SKM-1 (cell line): Measurements from ENCODE around the gene ANKRD23.
A peak's percentile ranks its signal among the peaks of the same experiment; 100 is the strongest.
"Not testable (repeated sequence)": the region's sequence is repeated elsewhere in the genome, so short reads cannot be mapped to it uniquely, and the experiment has no call there.

Experiments used
- DNase-seq: peaks from one replicate; lab custom pipeline; 2025; ENCODE audit not compliant: unreplicated experiment; lab: John Stamatoyannopoulos, UW

Gene ANKRD23

DNA sequence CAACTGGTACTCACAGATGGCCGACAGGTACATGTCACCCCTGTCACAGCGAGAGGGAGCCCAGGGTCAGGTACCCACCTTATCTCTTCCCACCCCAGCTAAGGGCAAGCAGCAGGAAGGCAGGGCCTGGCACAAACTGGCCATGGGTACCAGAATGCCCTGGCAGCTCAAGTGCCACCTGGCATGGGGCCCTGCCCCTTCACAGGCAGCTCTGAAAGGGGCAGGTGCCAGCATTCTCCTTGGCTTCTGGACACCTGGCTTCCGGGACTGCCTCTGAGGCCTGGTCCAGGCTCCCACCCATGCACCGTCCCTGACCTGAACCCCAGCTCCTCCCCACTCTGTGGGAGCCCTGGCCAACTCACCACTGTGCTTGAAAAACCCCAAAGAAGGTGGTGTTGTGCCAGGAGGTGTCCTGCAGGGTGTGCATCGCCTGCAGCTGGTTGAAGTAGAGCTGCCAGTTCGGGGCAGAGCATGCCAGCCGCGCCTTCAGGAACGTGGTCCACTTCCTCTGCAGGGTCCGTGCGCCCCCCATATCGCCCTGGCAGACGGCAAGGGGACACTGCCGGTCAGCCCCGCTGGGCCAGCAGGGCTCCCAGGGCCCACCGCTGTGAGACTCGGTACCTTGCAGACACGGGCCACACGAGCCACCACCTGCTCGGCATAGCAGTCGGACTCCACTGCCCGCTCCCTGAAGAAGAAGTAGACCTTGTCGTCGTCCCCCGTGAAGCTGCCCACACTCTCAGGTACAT, 20.7 kb upstream of the ANKRD23 start:
- no peak for DNase-seq

DNA sequence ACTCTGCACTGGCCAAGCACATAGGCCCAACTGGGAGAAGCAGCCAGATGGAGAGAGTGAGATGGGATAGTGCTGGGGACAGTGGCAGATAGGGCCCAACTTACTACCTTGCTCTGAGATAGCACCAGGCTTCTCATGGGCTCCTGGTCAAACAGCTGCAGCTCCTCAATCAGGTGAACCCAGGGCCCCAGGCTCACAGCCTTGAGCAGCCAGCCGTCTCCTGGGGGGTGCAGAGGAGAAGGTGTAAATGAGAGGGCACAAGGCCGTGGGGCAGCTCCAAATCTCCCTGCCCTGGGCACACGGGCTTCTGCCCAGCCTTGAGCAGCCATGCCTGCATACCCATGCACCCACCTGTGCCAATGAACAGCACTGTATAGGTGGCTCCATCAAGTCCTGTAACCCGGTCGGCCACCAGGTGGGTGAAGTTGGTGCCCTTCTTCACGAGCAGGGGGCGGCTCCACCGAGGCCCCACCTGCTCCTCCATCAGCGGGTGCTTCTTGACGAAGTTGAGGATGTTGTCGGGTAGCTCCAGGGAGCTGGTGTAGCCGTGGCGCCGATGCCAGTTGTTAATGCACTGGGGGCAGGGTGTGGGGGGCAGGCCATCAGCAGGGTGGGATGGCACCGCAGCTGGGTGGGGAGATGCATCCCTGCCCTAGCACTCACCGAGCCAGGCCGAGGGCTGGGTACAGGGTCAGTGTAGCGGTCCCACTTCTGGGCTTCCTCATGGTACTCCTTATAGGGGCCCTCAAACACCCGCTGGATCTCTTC, 19.9 kb upstream of the ANKRD23 start:
- DNase-seq: no peak

DNA sequence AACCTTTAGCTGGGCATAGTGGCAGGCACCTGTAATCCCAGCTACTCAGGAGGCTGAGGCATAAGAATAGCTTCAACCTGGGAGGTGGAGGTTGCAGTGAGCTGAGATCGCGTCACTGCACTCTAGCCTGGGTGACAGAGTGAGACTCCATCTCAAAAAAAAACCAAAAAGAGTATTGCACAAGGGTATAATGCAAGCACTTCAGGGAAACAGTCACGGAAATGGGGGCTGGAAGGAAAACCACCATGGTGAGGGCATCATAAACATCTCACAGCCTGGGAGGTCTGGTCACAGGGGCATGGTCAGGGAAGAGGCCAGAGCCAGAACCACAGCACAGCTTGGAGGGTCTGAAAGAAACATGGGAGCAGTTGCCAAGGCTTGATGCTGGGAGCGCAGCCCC, 19.2 kb upstream of the ANKRD23 start:
- DNase-seq: not testable (repeated sequence)

DNA sequence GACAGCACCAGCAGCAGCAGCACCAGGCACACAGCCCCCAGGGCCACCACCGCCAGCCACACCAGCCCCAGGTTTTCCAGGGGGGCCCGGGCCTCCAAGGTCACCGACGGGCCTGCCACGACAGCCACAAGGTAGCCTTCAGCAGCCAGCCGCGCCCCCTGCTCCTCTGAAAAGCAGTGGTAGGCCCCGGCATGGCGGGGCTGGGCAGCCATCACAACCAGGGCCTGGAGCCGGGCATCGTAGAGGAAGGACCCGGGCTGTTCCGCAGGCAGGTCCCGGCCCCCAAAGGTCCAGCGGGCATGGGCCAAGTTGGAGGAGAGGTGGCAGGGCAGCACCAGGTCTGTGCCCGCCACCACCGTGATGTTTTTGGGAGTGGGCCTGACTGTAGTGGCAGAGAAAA, 17.3 kb upstream of the ANKRD23 start:
- DNase-seq: no peak

DNA sequence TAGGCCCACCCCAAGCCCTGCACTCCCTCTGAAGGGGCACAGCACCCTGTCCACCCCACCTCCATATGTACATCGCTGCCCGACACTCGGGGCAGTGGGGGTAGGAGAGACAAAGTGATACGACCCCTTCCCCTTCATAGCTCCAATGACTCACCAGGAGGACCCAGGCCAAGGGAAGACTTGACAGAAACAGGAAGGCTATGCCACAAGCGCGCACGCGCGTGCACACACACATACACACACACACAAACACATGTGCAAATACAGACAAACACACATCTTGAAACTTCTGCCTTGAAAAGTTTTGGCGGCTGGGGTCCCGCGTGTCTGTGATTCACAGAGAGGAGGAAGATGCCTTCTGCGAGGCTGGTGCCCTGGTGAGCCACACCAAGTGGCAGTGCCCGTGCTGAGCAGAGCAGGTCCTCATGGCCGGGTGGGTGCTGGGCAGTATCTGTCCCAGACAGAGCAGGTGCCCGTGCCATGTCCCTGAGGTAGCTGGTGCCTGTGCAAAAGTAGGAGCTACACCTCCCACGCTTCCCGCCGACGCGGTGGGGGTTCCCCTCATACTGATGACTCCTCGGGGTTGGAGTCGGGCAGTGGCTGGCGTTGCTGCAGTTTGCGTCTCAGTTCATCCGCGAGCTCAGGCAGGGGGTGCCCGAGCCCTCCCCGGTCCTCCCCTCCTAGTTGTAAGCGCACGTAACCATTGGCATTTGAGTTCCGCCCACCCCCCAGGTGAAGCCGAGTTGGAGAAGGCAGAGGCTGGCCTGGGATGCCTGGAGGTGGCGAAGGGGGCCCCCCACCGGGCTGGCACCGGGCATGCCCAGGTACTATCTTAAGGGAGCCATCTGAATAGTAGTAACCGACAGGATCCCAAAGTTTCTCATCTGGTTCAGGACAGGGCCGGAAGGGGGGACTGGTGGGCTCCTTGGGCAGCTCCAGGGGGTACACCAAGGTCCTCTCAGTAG, 16.5 kb upstream of the ANKRD23 start:
- DNase-seq: no peak

DNA sequence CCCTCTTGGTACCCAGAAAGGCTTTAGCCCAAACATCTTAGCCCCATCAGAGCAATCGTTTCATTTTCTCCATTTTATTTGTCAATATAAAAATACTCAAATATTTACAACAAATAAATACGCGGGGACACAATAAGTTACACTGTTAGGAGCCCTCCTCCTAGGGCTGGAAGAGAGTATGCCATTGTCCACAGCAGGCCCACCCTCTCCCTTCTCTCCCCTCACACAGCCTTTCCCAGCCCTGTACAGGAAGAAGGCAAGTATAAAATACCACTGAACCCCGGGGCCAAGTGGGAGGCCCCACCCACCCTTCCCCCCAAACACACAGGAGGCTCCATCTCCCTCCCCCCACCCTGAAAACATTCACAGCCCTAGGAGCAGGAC, 15.9 kb upstream of the ANKRD23 start:
- no peak for DNase-seq

DNA sequence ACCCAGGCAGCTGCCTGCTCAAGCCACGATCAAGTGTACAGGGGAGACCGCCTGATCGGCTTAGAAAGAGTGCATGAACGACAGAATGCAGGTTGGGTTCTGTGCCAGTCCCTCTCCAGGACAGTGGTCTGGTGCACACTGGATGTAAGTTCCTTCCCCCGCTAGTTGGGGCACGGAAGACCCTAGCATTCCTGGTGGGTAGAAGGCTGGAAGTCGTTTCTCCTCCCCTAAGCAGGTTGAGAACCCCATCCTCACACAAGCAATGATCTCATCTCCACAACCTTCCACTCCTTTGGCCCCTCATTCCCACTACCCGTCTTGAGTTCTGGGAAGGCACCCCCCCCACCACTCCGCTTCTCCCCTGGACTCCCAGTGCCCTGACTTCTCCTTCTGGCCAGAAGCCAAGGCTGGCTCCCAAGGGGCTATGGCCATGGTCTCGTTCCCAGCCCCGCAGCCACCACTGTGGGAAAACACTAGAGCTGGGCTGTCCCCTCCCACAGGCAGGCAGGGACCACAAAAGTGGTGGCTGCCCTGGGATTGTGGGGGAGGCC, 15.4 kb upstream of the ANKRD23 start:
- no peak for DNase-seq

DNA sequence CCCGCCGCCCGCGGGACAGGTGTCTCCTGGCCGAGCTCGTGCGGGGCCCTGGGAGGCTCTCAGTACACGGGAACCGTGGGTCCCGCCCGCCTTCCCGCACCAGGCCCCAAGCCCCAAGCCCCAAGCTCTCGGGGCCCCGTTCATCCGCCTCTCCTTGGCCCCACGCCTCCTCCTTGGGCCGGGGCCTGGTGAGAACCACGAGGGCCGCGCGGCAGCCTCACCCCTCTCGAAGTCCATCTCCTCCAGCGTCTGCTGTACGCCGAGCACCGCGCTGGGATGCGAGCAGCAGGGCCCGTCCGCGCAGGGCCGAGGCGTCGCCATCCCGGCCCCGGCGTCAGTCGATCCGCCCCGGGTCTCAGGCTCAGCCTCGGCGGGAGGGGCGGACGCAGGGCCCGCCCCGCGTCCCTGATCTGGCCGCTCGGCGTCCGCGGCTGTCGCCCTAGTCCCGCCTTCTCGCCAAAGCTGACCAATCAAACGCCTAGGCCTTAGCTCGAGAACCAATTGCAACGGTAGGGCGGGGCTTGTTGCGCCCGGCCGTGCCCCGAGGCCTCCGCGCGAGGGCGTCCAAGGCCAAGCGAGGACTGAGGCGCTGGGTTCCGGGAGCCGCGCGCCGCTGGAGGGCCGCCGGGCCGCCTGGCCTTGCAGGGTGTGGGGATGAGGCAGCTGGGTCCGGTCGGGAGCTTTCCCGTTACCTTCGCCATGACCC, 14.0 kb upstream of the ANKRD23 start, which contains the start of gene ANKRD39:
Gene ANKRD39 (minus strand): TSS at position 350 of the 706 bp plus-strand sequence. CDS start 29 bp downstream, at position 321.
- peak; percentile 99 for DNase-seq

DNA sequence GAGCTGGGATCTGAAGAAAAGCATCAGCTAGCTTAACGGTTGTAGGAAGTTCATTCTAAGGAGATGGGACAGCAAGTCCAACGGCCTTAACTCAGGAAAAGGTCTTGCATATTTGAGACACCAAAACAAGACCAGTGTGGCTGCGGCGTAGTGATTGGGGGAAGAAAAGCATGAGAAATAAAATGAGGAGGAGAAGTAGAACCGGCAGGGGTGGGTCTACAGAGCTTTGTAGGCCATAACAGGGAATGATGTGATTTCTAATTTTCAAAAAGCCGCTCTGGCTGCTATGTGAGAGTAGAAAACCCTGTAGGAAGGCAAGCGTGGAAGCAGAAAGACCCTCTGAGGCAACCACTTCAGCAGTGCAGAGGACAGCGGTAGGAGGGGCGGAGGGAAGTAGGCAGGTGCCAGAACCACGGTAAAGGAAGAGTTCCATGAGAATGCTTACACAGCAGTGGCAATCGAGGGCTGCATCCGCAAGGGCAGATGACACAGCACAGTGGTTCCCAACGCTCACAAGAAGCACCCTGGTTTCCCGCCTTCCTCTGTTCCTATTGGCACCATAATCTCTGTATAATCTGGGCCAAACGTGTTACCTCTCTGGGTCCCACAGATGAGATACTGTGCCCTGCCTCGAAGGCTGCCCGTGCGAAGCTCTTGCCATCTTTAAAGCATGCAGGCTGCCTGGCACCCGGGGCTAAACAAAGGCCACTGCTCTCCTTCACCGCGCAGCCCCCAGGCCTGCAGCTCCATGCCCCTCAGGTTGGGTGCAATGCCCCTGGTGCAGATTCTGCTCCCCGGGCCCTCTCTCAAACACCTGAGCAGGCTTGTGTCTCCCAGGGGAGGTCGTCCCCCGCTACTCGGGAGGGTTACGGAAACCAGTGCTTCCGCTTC, 13.2 kb upstream of the ANKRD23 start:
- no peak for DNase-seq

DNA sequence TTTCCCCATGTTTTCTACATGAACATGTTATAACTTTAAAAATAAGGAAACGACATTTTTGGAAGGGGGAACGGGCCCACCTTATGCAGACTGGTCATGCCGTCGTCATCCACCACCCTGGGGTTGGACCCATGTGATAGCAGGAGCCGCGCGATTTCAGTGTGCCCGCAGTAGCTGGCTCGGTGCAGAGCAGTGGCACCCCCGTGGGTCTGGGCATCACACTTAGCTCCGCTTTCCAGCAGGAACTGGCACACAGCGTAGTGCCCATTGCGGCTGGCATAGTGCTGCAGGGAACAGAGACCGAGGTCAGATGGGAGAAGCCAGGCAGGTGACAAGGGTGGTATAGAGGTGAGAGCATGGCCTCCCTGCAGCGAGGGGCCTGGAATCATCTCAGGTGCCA, 9.5 kb upstream of the ANKRD23 start:
- DNase-seq: no peak

DNA sequence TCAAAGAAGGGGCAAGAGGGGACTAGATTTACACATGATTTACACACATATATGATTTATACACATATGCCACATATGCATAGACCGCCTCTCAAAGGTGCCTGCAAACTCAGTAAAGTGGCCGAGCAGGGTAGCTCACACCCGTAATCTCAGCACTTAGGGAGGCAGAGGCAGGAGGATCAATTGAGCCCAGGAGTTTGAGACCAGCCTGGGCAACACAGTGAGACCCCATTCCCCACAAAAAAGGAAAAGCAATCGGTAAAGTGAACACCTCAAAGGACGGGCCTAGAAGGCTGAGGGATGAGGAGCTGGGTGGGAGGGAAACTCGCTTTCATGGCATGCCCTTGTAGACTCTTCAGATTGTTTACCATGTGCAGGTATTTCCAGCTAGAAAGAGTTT, 8.8 kb upstream of the ANKRD23 start:
- no peak for DNase-seq

DNA sequence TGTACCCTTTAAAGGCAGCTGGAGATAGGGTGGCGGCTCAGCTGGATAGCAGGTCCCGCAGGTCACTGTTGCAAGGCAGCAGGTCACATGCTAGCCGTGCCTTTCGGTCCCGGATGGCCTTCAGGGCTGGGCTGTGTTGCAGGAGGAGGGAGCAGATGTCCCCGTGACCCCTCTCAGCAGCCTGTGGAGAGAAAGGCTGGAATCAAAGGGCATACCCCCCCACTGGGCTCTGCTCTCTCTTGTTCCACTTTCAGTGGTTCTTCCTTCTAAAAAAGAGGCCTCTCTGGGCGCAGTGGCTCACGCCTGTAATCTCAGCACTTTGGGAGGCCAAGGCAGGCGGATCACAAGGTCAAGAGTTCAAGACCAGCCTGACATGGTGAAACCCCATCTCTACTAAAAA, 4.4 kb upstream of the ANKRD23 start:
- no peak for DNase-seq

DNA sequence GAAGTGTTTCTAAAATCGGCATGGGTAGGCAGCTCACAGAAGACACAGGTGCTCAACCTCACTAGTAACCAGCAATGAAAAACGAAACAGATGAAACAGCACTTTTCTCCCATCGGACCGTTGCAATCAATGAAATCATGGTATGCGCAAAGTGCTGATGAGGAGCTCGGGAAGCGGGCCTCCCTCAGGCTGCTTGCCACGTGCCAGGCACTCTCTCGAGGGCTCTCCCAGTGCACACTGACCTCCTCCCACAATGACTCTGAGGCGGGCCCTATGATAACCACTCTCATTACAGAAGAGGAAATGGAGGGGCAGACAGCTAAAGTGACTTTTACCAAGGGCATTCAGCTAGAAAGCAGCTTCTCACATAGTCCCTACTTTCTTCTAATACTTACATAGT, 3.8 kb upstream of the ANKRD23 start:
- DNase-seq: no peak

DNA sequence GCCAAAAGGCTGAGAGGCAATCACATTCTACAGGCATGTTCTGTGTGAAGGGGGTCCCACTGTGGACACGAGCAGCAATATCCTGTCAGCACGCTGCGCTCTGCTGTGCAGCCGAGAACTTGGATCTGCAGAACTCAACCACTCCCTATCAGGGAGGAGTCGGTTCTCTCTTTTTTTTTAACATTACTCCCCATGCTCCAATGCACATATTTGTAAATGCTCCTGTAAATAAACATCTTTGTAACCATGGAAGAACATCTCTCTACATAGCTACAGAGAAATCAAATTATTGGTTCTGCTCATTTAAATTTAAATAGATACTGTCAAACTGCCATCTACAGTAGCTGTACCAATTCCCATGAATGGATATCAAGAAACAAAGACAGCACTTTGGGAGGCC, 3.0 kb upstream of the ANKRD23 start:
- no peak for DNase-seq

DNA sequence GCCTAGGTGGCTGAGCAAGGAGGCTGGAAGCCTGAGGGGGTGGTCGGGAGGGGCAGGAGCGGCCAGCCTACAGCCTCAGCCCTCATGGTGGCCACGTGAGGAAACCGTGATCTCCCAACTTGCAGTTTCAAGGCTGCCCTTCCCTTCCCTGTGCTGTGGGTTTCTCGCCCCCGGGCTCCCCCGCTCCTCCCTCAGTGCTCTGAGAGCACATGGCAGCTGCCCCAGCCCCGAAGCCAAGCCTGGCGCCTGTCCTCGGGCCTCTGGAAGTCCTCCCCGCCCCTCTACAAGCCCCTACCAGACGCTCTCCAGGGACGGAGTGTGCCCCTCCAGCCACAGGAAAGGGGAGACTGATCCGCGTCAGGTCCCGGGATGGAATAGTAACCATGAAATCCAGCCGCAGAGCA, 586 bp upstream of the ANKRD23 start:
- DNase-seq: no peak

DNA sequence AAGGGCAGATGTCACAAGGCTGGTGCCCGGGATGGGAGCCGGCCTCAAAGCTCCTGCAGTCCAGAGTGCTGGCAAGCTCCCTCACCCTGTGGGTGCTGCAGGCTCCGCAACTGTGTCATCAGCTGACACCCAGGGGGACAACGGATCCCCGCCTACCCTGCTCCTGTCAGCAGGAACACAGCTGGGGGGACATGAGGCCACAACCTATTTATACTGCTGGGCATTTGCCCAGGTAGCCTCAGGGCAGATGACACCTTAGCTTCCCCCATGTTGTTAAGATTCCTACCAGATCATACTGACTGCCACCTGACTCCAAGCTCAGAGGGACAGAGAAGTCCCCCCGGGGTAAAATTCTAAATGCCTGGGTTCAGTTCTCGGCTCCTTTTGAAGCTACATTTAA, 1.2 kb downstream of the ANKRD23 start:
- no peak for DNase-seq

DNA sequence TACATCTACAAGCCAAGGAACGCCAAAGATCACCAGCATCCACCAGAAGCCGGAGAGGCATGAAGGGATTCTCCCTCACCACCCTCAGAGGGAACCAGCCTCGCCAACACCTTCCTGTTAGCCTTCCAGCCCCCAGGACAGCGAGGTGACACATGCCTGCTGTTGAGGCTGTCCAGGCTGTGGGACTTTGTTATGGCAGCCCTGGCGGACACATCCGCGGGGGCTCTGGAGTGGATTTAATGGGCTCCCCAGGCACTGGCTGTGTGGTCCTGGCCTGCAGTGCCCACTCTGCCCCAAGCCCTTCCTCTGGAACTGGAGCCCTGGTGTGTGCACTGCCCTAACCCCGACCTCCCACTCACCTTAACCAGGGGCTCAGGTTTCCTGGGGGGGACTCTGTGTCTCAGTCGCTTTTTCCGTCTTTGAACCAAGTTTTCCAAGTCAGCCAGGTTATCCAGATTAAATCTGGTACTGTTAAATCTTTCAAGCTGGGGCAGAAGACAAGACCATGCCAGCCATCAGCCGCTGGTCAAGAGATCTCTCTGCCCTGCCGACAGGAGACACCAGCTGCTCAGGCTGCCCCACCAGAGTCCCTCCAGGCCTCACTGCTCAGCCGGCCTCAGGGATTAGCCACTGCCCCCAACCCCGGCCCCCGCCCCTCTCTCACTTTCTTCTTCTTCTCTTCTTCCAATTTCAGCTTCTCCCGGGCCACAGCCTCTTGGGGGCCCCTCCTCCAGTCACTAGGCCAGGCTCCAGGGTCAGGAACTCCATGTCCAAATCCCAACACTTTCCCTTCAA, 1.9 kb downstream of the ANKRD23 start:
- no peak for DNase-seq
